HEK293 (cell line): Measurements from ENCODE around the gene AMER2.

Experiments used
- BCL6B ChIP-seq: fragments of 450-650 bp; formaldehyde crosslinking; IDR thresholded peaks from 2 replicates; pipeline ENCODE4 v1.5.1; 2017; ENCODE audit warnings: missing biosample characterization, missing genetic modification characterization
- CTCF ChIP-seq: fragments of 450-650 bp; formaldehyde crosslinking; IDR thresholded peaks from 2 replicates; pipeline ENCODE4 v1.5.1; 2016; ENCODE audit warnings: missing biosample characterization, missing genetic modification characterization
- TSHZ1 ChIP-seq: fragments of 450-650 bp; formaldehyde crosslinking; IDR thresholded peaks from 2 replicates; pipeline ENCODE4 v1.5.1; 2016; ENCODE audit warnings: missing biosample characterization, missing genetic modification characterization, borderline replicate concordance
- ZBTB10 ChIP-seq: fragments of 450-650 bp; formaldehyde crosslinking; IDR thresholded peaks from 2 replicates; pipeline ENCODE4 v1.5.1; 2016; ENCODE audit warnings: missing biosample characterization, missing genetic modification characterization
- ZNF133 ChIP-seq: fragments of 450-650 bp; formaldehyde crosslinking; IDR thresholded peaks from 2 replicates; pipeline ENCODE4 v1.5.1; 2016; ENCODE audit warnings: missing biosample characterization, missing genetic modification characterization
- ZNF23 ChIP-seq: fragments of 450-650 bp; formaldehyde crosslinking; IDR thresholded peaks from 2 replicates; pipeline ENCODE4 v1.5.1; 2016; ENCODE audit warnings: missing biosample characterization, missing genetic modification characterization, borderline replicate concordance
- ZNF292 ChIP-seq: fragments of 450-650 bp; formaldehyde crosslinking; IDR thresholded peaks from 2 replicates; pipeline ENCODE4 v1.5.1; 2016; ENCODE audit warnings: low read depth, missing biosample characterization, missing genetic modification characterization, borderline replicate concordance
- ZNF510 ChIP-seq: fragments of 450-650 bp; formaldehyde crosslinking; IDR thresholded peaks from 2 replicates; pipeline ENCODE4 v1.5.1; 2018; ENCODE audit warnings: mild to moderate bottlenecking, missing genetic modification characterization, missing biosample characterization; ENCODE audit not compliant: insufficient replicate concordance
- ZNF549 ChIP-seq: fragments of 450-650 bp; IDR thresholded peaks from 2 replicates; pipeline ENCODE4 v1.5.1; 2018; ENCODE audit warnings: missing biosample characterization, missing genetic modification characterization, mild to moderate bottlenecking, inconsistent platforms, moderate library complexity
- ZNF610 ChIP-seq: fragments of 450-650 bp; formaldehyde crosslinking; IDR thresholded peaks from 2 replicates; pipeline ENCODE4 v1.5.1; 2016; ENCODE audit warnings: missing biosample characterization, missing genetic modification characterization, borderline replicate concordance
- TF ChIP-seq, protein P1 (sequence below): fragments of 450-650 bp; formaldehyde crosslinking; IDR thresholded peaks from 2 replicates; pipeline ENCODE4 v1.5.1; 2016; ENCODE audit warnings: missing biosample characterization, missing genetic modification characterization

GRCh38 chr13:25192489-25192888 is 20.4 kb upstream of the AMER2 start:
- TF ChIP-seq BCL6B (tag by site-specific recombination) = no peak
- no peak for TF ChIP-seq ZNF23 (tag by site-specific recombination)
- TF ChIP-seq ZNF549 (tag by site-specific recombination) = no peak
- no peak for TF ChIP-seq CTCF (tag by site-specific recombination)
- no peak for TF ChIP-seq ZNF610
- TF ChIP-seq ZBTB10 (tag by site-specific recombination) = no peak
- no peak for TF ChIP-seq ZNF292 (tag by site-specific recombination)
- TF ChIP-seq, protein P1, sequence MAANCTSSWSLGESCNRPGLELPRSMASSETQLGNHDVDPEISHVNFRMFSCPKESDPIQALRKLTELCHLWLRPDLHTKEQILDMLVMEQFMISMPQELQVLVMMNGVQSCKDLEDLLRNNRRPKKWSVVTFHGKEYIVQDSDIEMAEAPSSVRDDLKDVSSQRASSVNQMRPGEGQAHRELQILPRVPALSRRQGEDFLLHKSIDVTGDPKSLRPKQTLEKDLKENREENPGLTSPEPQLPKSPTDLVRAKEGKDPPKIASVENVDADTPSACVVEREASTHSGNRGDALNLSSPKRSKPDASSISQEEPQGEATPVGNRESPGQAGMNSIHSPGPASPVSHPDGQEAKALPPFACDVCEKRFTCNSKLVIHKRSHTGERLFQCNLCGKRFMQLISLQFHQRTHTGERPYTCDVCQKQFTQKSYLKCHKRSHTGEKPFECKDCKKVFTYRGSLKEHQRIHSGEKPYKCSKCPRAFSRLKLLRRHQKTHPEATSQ (tag by site-specific recombination) = no peak
- no peak for TF ChIP-seq ZNF510 (tag by site-specific recombination)
- TF ChIP-seq TSHZ1 = no peak
- no peak for TF ChIP-seq ZNF133 (tag by site-specific recombination)
